ENCODE data around the gene EFEMP2. TPM values are rescaled to one million over a fixed set of nuclear protein-coding genes. Genes with fewer than 3 reads are reported as not detected.

The EFEMP2 gene
- polyA plus RNA-seq, 5 donors: 107 to 194 (median 144) TPM

DNA sequence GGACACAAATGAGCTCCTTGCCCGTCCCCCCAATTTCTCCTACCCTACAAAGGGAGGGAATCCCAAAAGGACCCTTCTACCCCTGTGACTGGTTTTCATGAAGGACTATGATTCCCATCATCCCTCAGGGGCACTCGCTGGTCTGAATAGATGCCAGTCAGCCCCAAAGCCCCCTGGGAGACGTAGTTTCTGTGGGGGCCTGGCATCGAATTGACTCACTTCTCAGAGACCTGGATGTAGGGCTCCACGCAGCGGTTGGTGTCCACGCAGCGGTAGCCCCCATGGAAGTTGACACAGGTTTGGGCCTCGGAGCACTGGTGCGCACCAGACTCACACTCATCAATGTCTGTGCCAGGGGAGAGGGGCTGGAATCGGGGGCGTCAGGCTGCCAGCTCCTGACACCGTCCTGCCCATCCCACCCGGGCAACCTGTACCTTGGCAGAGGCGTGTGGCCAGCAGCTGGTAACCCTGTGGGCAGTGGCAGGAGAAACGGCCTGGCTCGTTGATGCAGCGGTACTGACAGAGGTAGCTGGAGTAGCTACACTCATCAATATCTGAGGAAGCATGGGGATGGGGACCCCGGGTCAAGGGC is 4.4 kb downstream of the EFEMP2 start:
- no peak for DNase-seq

GRCh38 chr11:65867284-65868071 is 5.1 kb downstream of the EFEMP2 start:
- DNase-seq: no peak

- DNase-seq: no peak
Observed at GRCh38 chr11:65866509-65867283, 5.9 kb downstream of the EFEMP2 start.

DNA sequence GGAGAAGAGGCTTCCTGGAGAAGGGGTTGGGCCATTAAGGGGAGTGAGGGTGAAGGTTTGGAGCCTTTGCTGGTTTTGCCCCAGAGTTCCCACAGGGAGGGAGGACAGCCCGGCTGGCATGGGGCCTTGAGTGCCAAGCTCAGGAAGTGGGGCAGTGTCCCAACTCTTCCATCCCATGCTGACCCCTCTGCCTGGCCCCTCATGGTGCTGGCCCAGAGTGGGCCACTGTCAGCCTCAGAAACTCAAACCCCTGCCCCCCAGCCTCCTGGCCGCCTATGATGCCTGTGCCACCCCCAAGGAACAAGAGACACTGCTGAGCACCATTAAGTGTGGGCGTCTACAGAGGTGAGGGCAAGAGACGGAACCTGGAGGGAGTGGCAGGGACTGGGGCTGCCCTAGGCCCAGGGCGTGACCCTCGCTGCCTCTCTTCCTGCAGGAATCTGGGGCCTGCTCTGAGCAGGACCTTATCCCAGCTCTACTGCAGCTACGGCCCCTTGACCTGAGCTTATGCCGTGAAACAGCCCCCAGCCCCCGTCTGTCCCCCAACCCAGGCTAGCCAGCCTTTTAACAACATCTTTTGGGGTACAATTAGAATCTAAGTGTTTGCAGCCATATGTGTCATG is 6.9 kb downstream of the EFEMP2 start:
- DNase-seq: no peak

GRCh38 chr11:65864706-65865471 is 7.7 kb downstream of the EFEMP2 start:
- DNase-seq: no peak

DNA sequence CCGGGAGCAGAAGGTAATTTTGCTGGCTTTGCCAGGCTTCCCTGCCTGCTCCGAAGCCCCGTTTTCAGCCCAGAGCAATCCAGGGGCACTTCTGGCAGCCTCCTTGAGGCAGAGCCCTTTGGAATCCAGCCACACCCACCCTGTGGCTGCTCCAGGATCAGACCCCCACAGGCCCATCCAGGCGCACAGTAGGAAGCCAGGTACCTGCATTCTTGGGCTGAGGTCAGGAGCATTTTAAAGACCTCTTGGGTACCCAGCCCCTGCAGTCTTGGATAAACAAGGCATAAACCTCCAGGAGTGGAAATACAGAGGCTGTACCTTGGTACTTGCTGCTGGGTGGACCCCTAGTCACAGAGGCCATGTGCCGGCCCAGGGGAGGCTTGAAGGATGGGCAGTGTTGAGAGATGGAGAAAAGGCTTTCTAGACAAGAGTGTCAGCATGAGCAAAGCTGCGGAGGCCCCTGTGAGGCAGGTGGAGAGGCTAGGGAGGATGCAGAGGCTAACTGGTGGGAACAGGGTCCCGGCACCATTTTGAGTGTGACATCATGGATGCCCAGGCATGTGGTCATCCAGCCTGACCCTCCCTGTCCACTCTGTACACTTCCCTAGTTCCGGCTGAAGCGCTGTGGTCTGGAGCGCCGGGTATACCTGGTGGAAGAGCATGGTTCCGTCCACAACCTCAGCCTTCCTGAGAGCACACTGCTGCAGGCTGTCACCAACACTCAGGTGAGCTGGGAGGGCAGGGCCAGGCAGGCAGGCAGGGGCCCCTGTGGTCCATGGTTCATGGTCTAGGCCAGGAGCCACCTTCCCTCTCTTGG is 8.5 kb downstream of the EFEMP2 start:
- DNase-seq: no peak

DNA sequence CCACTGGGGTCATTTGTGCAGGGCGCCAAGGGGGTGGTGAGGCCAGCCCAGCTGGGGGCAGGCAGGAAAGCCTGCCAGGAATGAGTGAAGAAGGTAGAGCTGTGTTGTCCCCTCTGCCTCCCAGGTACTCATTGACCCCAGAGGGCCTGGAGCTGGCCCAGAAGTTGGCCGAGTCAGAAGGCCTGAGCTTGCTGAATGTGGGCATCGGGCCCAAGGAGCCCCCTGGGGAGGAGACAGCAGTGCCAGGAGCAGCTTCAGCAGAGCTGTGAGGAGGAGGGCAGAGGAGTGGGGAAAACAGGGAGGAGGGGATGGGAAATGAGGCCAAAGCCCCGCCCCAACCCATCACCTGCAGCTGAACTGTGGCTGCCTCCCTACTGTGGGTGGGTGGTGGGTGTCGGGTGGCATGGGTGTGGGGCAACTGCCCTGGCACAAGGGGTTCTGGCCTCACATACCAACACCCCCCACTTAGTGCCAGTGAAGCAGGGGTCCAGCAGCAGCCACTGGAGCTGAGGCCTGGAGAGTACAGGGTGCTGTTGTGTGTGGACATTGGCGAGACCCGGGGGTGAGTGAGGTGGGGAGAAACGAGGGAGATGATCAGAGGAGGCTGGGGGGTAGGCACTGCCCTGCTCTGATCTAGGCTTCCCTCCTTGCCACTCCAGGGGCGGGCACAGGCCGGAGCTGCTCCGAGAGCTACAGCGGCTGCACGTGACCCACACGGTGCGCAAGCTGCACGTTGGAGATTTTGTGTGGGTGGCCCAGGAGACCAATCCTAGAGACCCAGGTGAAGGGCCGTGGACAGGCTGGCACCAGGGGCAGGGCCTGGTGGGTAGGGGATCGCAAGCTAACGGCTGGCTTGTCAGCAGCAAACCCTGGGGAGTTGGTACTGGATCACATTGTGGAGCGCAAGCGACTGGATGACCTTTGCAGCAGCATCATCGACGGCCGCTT is 9.4 kb downstream of the EFEMP2 start:
- DNase-seq: no peak

DNA sequence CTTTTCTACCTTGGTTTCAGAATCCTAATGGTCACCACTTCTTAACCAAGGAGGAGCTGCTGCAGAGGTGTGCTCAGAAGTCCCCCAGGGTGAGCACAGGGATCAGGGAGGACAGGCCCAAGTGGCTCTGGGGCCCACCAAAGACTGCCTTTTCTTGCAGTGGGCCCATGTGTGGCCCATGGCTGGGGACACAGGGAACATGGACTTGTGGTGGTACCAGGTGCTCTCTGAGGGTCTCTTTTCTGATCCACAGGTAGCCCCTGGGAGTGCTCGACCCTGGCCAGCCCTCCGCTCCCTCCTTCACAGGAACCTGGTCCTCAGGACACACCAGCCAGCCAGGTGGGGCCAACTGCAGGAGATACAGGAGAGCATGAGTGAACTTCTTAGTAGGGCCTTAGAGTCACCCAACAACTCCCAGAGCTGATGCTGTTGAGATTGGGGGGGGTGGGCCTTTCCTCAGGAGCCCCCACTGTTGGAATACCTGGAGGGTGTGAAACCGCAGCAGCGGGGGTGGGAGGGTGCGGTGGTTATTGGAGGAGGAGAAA is 10.3 kb downstream of the EFEMP2 start:
- DNase-seq: no peak

GRCh38 chr11:65861533-65862183 is 10.9 kb downstream of the EFEMP2 start:
- DNase-seq: no peak

DNA sequence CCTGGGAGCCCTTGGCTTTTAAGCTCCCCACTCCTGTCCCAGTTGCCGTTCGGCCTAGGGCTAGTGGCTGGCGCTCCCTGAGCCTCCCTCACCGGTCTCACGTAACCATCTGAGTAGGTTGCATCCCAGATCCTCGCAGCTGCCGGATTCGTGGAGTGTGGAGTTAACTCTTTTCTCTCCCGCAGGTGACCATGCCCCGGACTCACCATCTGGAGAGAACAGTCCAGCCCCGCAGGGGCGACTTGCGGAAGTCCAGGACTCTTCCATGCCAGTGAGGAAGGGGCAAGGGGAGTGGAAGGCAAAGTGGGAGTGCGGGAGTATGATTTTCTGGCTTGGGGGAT is 11.5 kb downstream of the EFEMP2 start:
- no peak for DNase-seq

DNA sequence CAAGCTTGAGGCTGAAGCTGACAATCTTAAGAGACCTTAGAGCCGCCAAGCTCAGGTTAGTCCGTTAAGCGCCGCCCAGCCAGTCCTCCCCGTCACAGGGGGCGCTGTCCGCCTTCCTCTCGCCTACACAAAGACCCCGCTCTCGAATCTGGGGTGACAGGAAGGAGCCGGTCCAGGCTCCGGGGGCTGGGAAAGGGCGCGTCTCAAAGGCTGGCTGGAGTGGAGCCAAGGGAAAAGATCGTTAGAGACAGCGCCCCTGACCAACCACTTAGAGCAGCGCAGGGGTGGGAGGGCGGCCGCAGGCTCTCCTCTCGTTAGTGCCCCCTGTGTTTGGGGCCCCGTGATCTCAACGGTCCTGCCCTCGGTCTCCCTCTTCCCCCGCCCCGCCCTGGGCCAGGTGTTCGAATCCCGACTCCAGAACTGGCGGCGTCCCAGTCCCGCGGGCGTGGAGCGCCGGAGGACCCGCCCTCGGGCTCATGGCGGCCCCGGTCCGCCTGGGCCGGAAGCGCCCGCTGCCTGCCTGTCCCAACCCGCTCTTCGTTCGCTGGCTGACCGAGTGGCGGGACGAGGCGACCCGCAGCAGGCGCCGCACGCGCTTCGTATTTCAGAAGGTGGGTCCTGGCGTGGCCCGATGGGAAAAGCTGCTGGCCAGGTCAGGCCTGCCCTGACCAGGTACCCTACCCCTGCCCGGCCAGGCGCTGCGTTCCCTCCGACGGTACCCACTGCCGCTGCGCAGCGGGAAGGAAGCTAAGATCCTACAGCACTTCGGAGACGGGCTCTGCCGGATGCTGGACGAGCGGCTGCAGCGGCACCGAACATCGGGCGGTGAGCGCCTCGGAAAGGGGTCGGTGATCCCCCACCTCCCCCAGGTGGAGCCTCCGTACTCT is 12.1 kb downstream of the EFEMP2 start, which contains the start of gene MUS81:
MUS81 (plus strand) TSS at position 156 of the 887 bp plus-strand sequence; CDS start at position 477, 321 bp downstream.
- peak; percentile 92 to 95 for DNase-seq

- no peak for DNase-seq
Observed at GRCh38 chr11:65859812-65860277, 12.8 kb downstream of the EFEMP2 start.

- DNase-seq: peak; percentile 95 to 97
Observed at GRCh38 chr11:65859095-65859811, 13.3 kb downstream of the EFEMP2 start.

DNA sequence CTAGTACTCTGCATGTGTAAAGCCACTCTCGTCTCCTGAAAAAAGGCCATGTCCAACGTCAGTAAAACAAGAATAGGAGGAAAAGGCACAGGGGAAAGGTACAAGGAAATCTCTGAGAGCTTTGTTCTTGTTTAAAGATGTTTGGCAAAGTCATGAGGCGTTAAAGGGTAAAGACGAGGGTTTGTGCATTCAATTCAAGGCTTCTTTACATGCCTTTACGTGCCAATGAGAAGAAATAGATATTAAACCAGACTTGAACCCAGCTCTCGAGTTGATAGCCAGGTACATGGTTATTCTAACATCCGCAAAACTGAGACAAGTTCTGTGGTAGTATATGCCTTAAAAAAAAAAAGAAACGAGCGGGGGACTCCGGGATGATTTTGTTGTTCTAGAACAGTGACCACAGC is 13.9 kb downstream of the EFEMP2 start:
- no peak for DNase-seq

GRCh38 chr11:65857853-65858680 is 14.5 kb downstream of the EFEMP2 start, which contains the start of gene CFL1:
CFL1 (minus strand) TSS chr11:65858180; CDS start chr11:65858099, 81 bp downstream.
- peak; percentile 97 to 98 for DNase-seq

GRCh38 chr11:65857500-65857852 is 15.1 kb downstream of the EFEMP2 start:
- DNase-seq: no peak

All from right lung (tissue), 5 donors.